NCI-H345 treated with DMSO at 0.1 percent for 48 hours (cell line): ENCODE data around the gene C5orf46.
"Not testable (repeated sequence)": the region's sequence is repeated elsewhere in the genome, so short reads cannot be mapped to it uniquely, and the experiment has no call there.

Source experiments
- DNase-seq: peaks from one replicate; lab custom pipeline; 2025; ENCODE audit not compliant: unreplicated experiment; lab: John Stamatoyannopoulos, UW

Gene C5orf46

GRCh38 chr5:147906326-147907095, at the start of gene C5orf46:
Gene C5orf46, minus strand, starts transcription at chr5:147906538. Its CDS starts 37 bp downstream, at chr5:147906501.
- no peak for DNase-seq

GRCh38 chr5:147954971-147955370, 48.6 kb upstream of the C5orf46 start:
- no peak for DNase-seq

GRCh38 chr5:147949711-147950573, 43.6 kb upstream of the C5orf46 start:
- peak; percentile 63 for DNase-seq

GRCh38 chr5:147946658-147947274, 40.4 kb upstream of the C5orf46 start:
- not testable (repeated sequence) for DNase-seq

- no peak for DNase-seq
Measured at GRCh38 chr5:147939431-147940114, 33.2 kb upstream of the C5orf46 start.

GRCh38 chr5:147935032-147935431, 28.7 kb upstream of the C5orf46 start:
- peak; percentile 9 for DNase-seq

GRCh38 chr5:147930769-147931168, 24.4 kb upstream of the C5orf46 start:
- no peak for DNase-seq

GRCh38 chr5:147927901-147928300, 21.6 kb upstream of the C5orf46 start:
- no peak for DNase-seq

- no peak for DNase-seq
Measured at GRCh38 chr5:147925020-147925419, 18.7 kb upstream of the C5orf46 start.

GRCh38 chr5:147921136-147921535, 14.8 kb upstream of the C5orf46 start:
- DNase-seq, result no peak

- no peak for DNase-seq
Measured at GRCh38 chr5:147920420-147921030, 14.2 kb upstream of the C5orf46 start.

- no peak for DNase-seq
Measured at GRCh38 chr5:147918899-147919298, 12.6 kb upstream of the C5orf46 start.

- DNase-seq, result no peak
Measured at GRCh38 chr5:147918101-147918685, 11.9 kb upstream of the C5orf46 start.

GRCh38 chr5:147913786-147914185, 7.4 kb upstream of the C5orf46 start:
- no peak for DNase-seq

GRCh38 chr5:147912011-147912410, 5.7 kb upstream of the C5orf46 start:
- no peak for DNase-seq

- DNase-seq, result no peak
Measured at GRCh38 chr5:147911427-147911826, 5.1 kb upstream of the C5orf46 start.

- DNase-seq, result no peak
Measured at GRCh38 chr5:147904110-147904509, 2.2 kb downstream of the C5orf46 start.

- no peak for DNase-seq
Measured at GRCh38 chr5:147902609-147903115, 3.7 kb downstream of the C5orf46 start.

- no peak for DNase-seq
Measured at GRCh38 chr5:147901599-147902039, 4.7 kb downstream of the C5orf46 start.

- DNase-seq, result no peak
Measured at GRCh38 chr5:147898875-147899401, 7.4 kb downstream of the C5orf46 start.
